SK-N-SH (cell line): ENCODE data around the gene FAM209B. TPM values are rescaled to one million over a fixed set of nuclear protein-coding genes. Genes with fewer than 3 reads are reported as not detected.
A peak's percentile ranks its signal among the peaks of the same experiment; 100 is the strongest.

Source experiments
- CTCF ChIA-PET: fragments of 300-600, 350-600 bp; formaldehyde crosslinking; extraction: SDS; loops from one replicate; lab custom pipeline; 2021; lab: Yijun Ruan, JAX
- POLR2A ChIA-PET: fragments of 350-600 bp; sonication (Branson Sonifier 250); formaldehyde crosslinking; extraction: SDS; loops from one replicate; lab custom pipeline; 2020; ENCODE audit warnings: antibody characterized with exemption, inconsistent platforms; lab: Yijun Ruan, JAX
- DNase-seq: peaks from one replicate; pipeline ENCODE4 v3.0.0; 2012
- H2AFZ ChIP-seq: fragments of 200-600 bp; sonication (generic); 2 replicates; pipeline ENCODE4 v1.8.1; 2016; ENCODE audit warnings: antibody characterized with exemption, mild to moderate bottlenecking, low read depth
- H3F3A ChIP-seq: fragments of 200-600 bp; sonication (generic); replicated peaks from 2 replicates; pipeline ENCODE3; 2016; ENCODE audit warnings: antibody characterized with exemption, mild to moderate bottlenecking; ENCODE audit not compliant: insufficient read depth
- H3K27ac ChIP-seq, 2 experiments: fragments of 200-500 bp in 1 of 2; fragments of 200-600 bp in 1 of 2; sonication (Bioruptor generic) in 1 of 2; sonication (generic), shearing (Covaris generic) in 1 of 2; 2 replicates each; pipeline versions ENCODE4 v1.5.1 to v1.6.1; 2014 to 2016; ENCODE audit warnings: low read depth in 2 of 2, inconsistent platforms in 1 of 2, low read length in 1 of 2, mild to moderate bottlenecking in 1 of 2, mixed read lengths in 1 of 2
- H3K27me3 ChIP-seq: fragments of 200-600 bp; sonication (generic), shearing (Covaris generic); 2 replicates; pipeline ENCODE4 v1.6.1; 2016; ENCODE audit warnings: mixed run types; ENCODE audit not compliant: insufficient read depth
- H3K36me3 ChIP-seq, 2 experiments: fragments of 200-500 bp in 1 of 2; fragments of 200-600 bp in 1 of 2; sonication (Bioruptor generic) in 1 of 2; sonication (generic) in 1 of 2; replicated peaks in 1 of 2; 2 replicates each; pipeline versions ENCODE3 to v1.5.1; 2014 to 2016; ENCODE audit warnings: low read length in 1 of 2, mild to moderate bottlenecking in 1 of 2; ENCODE audit not compliant: insufficient read depth in 2 of 2, control insufficient read depth in 1 of 2
- H3K4me1 ChIP-seq, 2 experiments: fragments of 200-500 bp in 1 of 2; fragments of 200-600 bp in 1 of 2; sonication (Bioruptor generic) in 1 of 2; sonication (generic), shearing (Covaris generic) in 1 of 2; 2 replicates each; pipeline versions ENCODE4 v1.5.1 to v1.6.1; 2014 to 2016; ENCODE audit warnings: low read depth in 1 of 2, low read length in 1 of 2, mixed run types in 1 of 2; ENCODE audit not compliant: insufficient read depth in 2 of 2, control insufficient read depth in 1 of 2
- H3K4me2 ChIP-seq: fragments of 200-600 bp; sonication (generic), shearing (Covaris generic); 2 replicates; pipeline ENCODE4 v1.6.1; 2017; ENCODE audit warnings: mixed run types
- H3K4me3 ChIP-seq, 2 experiments: fragments of 200-500 bp in 1 of 2; fragments of 200-600 bp in 1 of 2; sonication (Bioruptor generic) in 1 of 2; sonication (generic), shearing (Covaris generic) in 1 of 2; 2 replicates each; pipeline versions ENCODE4 v1.5.1 to v1.8.1; 2014 to 2016; ENCODE audit warnings: low read depth in 2 of 2, inconsistent platforms in 1 of 2, low read length in 1 of 2, mild to moderate bottlenecking in 1 of 2, mixed read lengths in 1 of 2, moderate library complexity in 1 of 2
- H3K79me2 ChIP-seq: fragments of 200-600 bp; sonication (generic); 2 replicates; pipeline ENCODE4 v1.8.1; 2017; ENCODE audit warnings: mild to moderate bottlenecking; ENCODE audit not compliant: insufficient read depth
- H3K9ac ChIP-seq: fragments of 200-600 bp; sonication (generic); 2 replicates; pipeline ENCODE4 v1.6.1; 2017; ENCODE audit warnings: mixed run types
- H3K9me2 ChIP-seq: fragments of 200-600 bp; sonication (generic); 2 replicates; pipeline ENCODE4 v1.6.1; 2017; ENCODE audit warnings: mixed run types
- H3K9me3 ChIP-seq: fragments of 200-600 bp; sonication (generic); 2 replicates; pipeline ENCODE4 v1.6.1; 2017; ENCODE audit warnings: mixed run types, mild to moderate bottlenecking, moderate library complexity
- H4K20me1 ChIP-seq: fragments of 200-600 bp; sonication (generic); 2 replicates; pipeline ENCODE4 v1.6.1; 2017; ENCODE audit warnings: mild to moderate bottlenecking, mixed run types; ENCODE audit not compliant: insufficient read depth
- EP300 ChIP-seq, 2 experiments: IDR thresholded peaks; 2 replicates each; pipeline versions ENCODE4 v1.4.0 to v1.6.1; 2012; ENCODE audit warnings: borderline replicate concordance in 1 of 2, low read depth in 1 of 2, low read length in 1 of 2
- EZH2phosphoT487 ChIP-seq: fragments of 200-600 bp; sonication (generic); IDR thresholded peaks from 2 replicates; pipeline ENCODE4 v1.6.1; 2017; ENCODE audit warnings: low read depth, mixed run types, mild to moderate bottlenecking, antibody characterized with exemption, moderate library complexity, borderline replicate concordance
- FOSL2 ChIP-seq: IDR thresholded peaks from 2 replicates; pipeline ENCODE4 v1.4.0; 2012; ENCODE audit warnings: low read depth, mild to moderate bottlenecking, moderate library complexity, borderline replicate concordance
- FOXJ3 ChIP-seq: sonication (generic); formaldehyde crosslinking; IDR thresholded peaks from 2 replicates; pipeline ENCODE4 v1.5.1; 2020; ENCODE audit warnings: mild to moderate bottlenecking, missing genetic modification reagents
- FOXM1 ChIP-seq: IDR thresholded peaks from 2 replicates; pipeline ENCODE4 v1.4.0; 2012; ENCODE audit warnings: low read depth, mild to moderate bottlenecking
- GABPA ChIP-seq: IDR thresholded peaks from 2 replicates; pipeline ENCODE4 v1.4.0; 2012; ENCODE audit warnings: low read depth, mild to moderate bottlenecking
- GATA2 ChIP-seq: sonication (generic); formaldehyde crosslinking; IDR thresholded peaks from 2 replicates; pipeline ENCODE4 v1.5.0; 2020; ENCODE audit warnings: mild to moderate bottlenecking, missing genetic modification reagents
- JUND ChIP-seq: IDR thresholded peaks from 2 replicates; pipeline ENCODE4 v1.4.0; 2012
- NFIC ChIP-seq: IDR thresholded peaks from 2 replicates; pipeline ENCODE4 v1.4.0; 2012; ENCODE audit warnings: borderline replicate concordance
- POLR2AphosphoS5 ChIP-seq: IDR thresholded peaks from 2 replicates; pipeline ENCODE4 v1.6.1; 2012; ENCODE audit warnings: low read depth, low read length
- RAD21 ChIP-seq: IDR thresholded peaks from 2 replicates; pipeline ENCODE4 v1.6.1; 2012; ENCODE audit warnings: mild to moderate bottlenecking, low read length
- RCOR1 ChIP-seq: fragments of 150-350 bp; IDR thresholded peaks from 2 replicates; pipeline ENCODE4 v1.6.1; 2017; ENCODE audit warnings: antibody characterized with exemption, low read length
- RXRA ChIP-seq: IDR thresholded peaks from 2 replicates; pipeline ENCODE4 v1.4.0; 2012; ENCODE audit warnings: low read depth, mild to moderate bottlenecking, borderline replicate concordance
- SIN3A ChIP-seq: IDR thresholded peaks from 2 replicates; pipeline ENCODE4 v1.6.1; 2012; ENCODE audit warnings: low read depth, mild to moderate bottlenecking, low read length, moderate library complexity, borderline replicate concordance
- SMC3 ChIP-seq: IDR thresholded peaks from 2 replicates; pipeline ENCODE4 v1.6.1; 2012; ENCODE audit warnings: low read depth, low read length, improper control_type of control experiment
- TAF1 ChIP-seq: IDR thresholded peaks from 2 replicates; pipeline ENCODE4 v1.6.1; 2012; ENCODE audit warnings: low read depth, mild to moderate bottlenecking, low read length, moderate library complexity, borderline replicate concordance
- TCF12 ChIP-seq: IDR thresholded peaks from 2 replicates; pipeline ENCODE4 v1.4.0; 2012
- TEAD4 ChIP-seq: IDR thresholded peaks from 2 replicates; pipeline ENCODE4 v1.4.0; 2012; ENCODE audit warnings: mild to moderate bottlenecking, borderline replicate concordance; ENCODE audit not compliant: insufficient read depth
- YY1 ChIP-seq: IDR thresholded peaks from 2 replicates; pipeline ENCODE4 v1.4.0; 2012; ENCODE audit warnings: low read depth, mild to moderate bottlenecking
- WGBS: methylation state at CpG from one replicate; pipeline ENCODE4 v1.1.6; 2017; ENCODE audit warnings: low lambda C conversion rate; 5-methylcytosine and 5-hydroxymethylcytosine counted together
- polyA plus RNA-seq, 3 experiments: library from polyadenylated mRNA; depleted of rRNA; stranded (reverse); fragments of >200 nt; gene quantifications; 2 replicates each; pipeline ENCODE4 v1.2.3, GENCODE V29; 2012
- TF ChIP-seq, protein P1 (sequence below): IDR thresholded peaks from 2 replicates; pipeline ENCODE4 v1.4.0; 2012; ENCODE audit warnings: low read depth
- TF ChIP-seq, protein P2 (sequence below): fragments of 150-350 bp; IDR thresholded peaks from 2 replicates; pipeline ENCODE4 v1.6.1; 2016; ENCODE audit warnings: mild to moderate bottlenecking, low read depth, low read length
- TF ChIP-seq, protein P3 (sequence below): IDR thresholded peaks from 2 replicates; pipeline ENCODE4 v1.4.0; 2012; ENCODE audit warnings: low read depth, borderline replicate concordance
- TF ChIP-seq, protein P4 (sequence below): fragments of 200-600 bp; sonication (generic); IDR thresholded peaks from 2 replicates; pipeline ENCODE4 v1.6.1; 2017; ENCODE audit warnings: antibody characterized with exemption, mild to moderate bottlenecking, moderate library complexity
- TF ChIP-seq, protein P5 (sequence below): IDR thresholded peaks from 2 replicates; pipeline ENCODE4 v1.6.1; 2012; ENCODE audit warnings: mild to moderate bottlenecking, low read depth, low read length, moderate library complexity

The FAM209B gene
- polyA plus RNA-seq, 1 of the 3 experiments (the other 2 are of a cell fraction), result not detected

DNA sequence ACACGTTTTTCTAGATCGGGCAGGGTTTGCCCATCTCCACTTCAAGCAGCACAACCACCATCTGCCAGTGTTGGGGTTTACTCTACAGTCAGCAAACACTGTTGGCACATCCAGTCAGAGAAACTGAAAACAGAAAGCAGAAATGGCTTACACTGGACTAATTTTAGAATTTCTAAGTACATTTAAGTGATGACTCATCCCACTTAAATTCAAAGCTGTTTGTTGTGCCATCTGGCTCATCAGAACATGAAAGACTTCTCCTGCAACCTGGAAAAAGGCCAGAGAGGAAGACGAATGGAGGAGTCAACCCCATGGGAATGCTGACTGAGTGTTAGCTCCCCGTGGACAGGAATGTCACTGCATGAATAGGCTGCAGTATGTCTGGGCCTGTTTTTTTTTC is 21.8 kb downstream of the FAM209B start (continued):
- TF ChIP-seq TCF12 (peak; percentile 82), NFIC (peak; percentile 72), RXRA (no peak), GATA2 (no peak), EP300 (IDR thresholded peaks at IDR 0.05; ENCODE audit: borderline replicate concordance in 1 of 2, low read depth in 1 of 2, low read length in 1 of 2) (0 out of 4 replicates have a peak, but pooled peaks of 1 of the 2 experiments have one; percentile 31), RCOR1 (no peak), POLR2AphosphoS5 (no peak), TEAD4 (no peak), SIN3A (no peak), JUND (peak; percentile 72)
- TF ChIP-seq, protein P1, sequence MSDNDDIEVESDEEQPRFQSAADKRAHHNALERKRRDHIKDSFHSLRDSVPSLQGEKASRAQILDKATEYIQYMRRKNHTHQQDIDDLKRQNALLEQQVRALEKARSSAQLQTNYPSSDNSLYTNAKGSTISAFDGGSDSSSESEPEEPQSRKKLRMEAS, result no peak
- TF ChIP-seq, protein P2, sequence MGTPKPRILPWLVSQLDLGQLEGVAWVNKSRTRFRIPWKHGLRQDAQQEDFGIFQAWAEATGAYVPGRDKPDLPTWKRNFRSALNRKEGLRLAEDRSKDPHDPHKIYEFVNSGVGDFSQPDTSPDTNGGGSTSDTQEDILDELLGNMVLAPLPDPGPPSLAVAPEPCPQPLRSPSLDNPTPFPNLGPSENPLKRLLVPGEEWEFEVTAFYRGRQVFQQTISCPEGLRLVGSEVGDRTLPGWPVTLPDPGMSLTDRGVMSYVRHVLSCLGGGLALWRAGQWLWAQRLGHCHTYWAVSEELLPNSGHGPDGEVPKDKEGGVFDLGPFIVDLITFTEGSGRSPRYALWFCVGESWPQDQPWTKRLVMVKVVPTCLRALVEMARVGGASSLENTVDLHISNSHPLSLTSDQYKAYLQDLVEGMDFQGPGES, result no peak

DNA sequence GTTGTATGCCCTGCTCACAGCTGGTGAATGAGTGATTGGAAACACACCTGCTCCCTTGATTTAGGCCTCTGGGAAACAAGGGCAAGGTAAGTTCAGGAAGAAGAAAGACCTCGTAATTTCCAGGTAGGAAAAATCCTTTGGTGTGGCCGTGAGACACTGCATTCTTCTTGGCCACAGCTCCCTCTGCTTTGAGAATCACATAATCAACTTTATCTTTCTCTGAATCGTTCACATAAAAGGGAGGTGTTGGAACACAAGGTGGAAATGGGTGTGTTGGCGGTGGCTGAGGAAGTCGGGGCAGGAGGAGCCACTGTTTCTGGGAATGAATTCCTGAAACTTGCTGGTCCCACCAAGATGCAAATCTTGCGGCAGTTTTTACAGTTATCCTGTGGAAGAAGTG is 25.9 kb downstream of the FAM209B start:
- Histone ChIP-seq H3K9me2 (no peaks in the 10 kb centered on the region), H3K9ac (no peak overlapping the region), H4K20me1 (no peaks in the 10 kb centered on the region), H2AFZ (no peak overlapping the region), H3K79me2 (no peaks in the 10 kb centered on the region), H3K9me3 (no peaks in the 10 kb centered on the region), H3F3A (no peaks in the 10 kb centered on the region), H3K36me3 (no peaks in the 10 kb centered on the region), H3K4me1 (no peaks in the 10 kb centered on the region), H3K27me3 (peaks cover 71% of the 10 kb centered on the region), H3K4me2 (no peak overlapping the region), H3K4me3 (no peak overlapping the region), H3K27ac (no peak overlapping the region)
- no peak for DNase-seq
- CTCF ChIA-PET, result interaction anchor here (0.6 kb wide), 1 partner anchor 259 kb away, joined by 3 read pairs; no protein-coding TSS in a partner anchor
- TF ChIP-seq RAD21 (no peak), GATA2 (no peak), GABPA (no peak), EZH2phosphoT487 (no peak), YY1 (no peak), POLR2AphosphoS5 (no peak), SMC3 (no peak), TCF12 (no peak), NFIC (no peak), FOXJ3 (CRISPR knock-in tag) (no peak), RXRA (no peak), TAF1 (no peak), FOSL2 (no peak), FOXM1 (no peak), JUND (no peak), TEAD4 (no peak)
- TF ChIP-seq, protein P3, sequence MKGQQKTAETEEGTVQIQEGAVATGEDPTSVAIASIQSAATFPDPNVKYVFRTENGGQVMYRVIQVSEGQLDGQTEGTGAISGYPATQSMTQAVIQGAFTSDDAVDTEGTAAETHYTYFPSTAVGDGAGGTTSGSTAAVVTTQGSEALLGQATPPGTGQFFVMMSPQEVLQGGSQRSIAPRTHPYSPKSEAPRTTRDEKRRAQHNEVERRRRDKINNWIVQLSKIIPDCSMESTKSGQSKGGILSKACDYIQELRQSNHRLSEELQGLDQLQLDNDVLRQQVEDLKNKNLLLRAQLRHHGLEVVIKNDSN, result no peak
- TF ChIP-seq, protein P4, sequence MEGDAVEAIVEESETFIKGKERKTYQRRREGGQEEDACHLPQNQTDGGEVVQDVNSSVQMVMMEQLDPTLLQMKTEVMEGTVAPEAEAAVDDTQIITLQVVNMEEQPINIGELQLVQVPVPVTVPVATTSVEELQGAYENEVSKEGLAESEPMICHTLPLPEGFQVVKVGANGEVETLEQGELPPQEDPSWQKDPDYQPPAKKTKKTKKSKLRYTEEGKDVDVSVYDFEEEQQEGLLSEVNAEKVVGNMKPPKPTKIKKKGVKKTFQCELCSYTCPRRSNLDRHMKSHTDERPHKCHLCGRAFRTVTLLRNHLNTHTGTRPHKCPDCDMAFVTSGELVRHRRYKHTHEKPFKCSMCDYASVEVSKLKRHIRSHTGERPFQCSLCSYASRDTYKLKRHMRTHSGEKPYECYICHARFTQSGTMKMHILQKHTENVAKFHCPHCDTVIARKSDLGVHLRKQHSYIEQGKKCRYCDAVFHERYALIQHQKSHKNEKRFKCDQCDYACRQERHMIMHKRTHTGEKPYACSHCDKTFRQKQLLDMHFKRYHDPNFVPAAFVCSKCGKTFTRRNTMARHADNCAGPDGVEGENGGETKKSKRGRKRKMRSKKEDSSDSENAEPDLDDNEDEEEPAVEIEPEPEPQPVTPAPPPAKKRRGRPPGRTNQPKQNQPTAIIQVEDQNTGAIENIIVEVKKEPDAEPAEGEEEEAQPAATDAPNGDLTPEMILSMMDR, result no peak
- TF ChIP-seq, protein P5, sequence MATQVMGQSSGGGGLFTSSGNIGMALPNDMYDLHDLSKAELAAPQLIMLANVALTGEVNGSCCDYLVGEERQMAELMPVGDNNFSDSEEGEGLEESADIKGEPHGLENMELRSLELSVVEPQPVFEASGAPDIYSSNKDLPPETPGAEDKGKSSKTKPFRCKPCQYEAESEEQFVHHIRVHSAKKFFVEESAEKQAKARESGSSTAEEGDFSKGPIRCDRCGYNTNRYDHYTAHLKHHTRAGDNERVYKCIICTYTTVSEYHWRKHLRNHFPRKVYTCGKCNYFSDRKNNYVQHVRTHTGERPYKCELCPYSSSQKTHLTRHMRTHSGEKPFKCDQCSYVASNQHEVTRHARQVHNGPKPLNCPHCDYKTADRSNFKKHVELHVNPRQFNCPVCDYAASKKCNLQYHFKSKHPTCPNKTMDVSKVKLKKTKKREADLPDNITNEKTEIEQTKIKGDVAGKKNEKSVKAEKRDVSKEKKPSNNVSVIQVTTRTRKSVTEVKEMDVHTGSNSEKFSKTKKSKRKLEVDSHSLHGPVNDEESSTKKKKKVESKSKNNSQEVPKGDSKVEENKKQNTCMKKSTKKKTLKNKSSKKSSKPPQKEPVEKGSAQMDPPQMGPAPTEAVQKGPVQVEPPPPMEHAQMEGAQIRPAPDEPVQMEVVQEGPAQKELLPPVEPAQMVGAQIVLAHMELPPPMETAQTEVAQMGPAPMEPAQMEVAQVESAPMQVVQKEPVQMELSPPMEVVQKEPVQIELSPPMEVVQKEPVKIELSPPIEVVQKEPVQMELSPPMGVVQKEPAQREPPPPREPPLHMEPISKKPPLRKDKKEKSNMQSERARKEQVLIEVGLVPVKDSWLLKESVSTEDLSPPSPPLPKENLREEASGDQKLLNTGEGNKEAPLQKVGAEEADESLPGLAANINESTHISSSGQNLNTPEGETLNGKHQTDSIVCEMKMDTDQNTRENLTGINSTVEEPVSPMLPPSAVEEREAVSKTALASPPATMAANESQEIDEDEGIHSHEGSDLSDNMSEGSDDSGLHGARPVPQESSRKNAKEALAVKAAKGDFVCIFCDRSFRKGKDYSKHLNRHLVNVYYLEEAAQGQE, result no peak
- WGBS, result 19% methylated on average over 6 of the region's 6 CpGs
- POLR2A ChIA-PET, result no interaction called here
